Mesothelial cell of epicardium (in vitro differentiated cells): ENCODE results near the gene RBM8A. TPM values are rescaled to one million over a fixed set of nuclear protein-coding genes. Genes with fewer than 3 reads are reported as not detected.
A peak's percentile ranks its signal among the peaks of the same experiment; 100 is the strongest.

ENCODE experiments used
- DNase-seq, 2 experiments: peaks; one replicate each; pipeline ENCODE4 v3.0.0; 2021; ENCODE audit warnings: low spot score in 2 of 2; ENCODE audit not compliant: unreplicated experiment in 2 of 2
- H3K27ac Mint-ChIP-seq: 2 replicates; pipeline ENCODE4 v1.8.0; 2021; ENCODE audit warnings: mixed read lengths
- H3K27me3 Mint-ChIP-seq: 2 replicates; pipeline ENCODE4 v1.8.0; 2021; ENCODE audit warnings: low read depth, mixed read lengths
- H3K36me3 Mint-ChIP-seq: 2 replicates; pipeline ENCODE4 v1.8.0; 2021; ENCODE audit warnings: mixed read lengths
- H3K4me1 Mint-ChIP-seq: 2 replicates; pipeline ENCODE4 v1.8.0; 2021; ENCODE audit warnings: mixed read lengths
- H3K4me3 Mint-ChIP-seq: 2 replicates; pipeline ENCODE4 v1.8.0; 2021; ENCODE audit warnings: mild to moderate bottlenecking, moderate library complexity, mixed read lengths
- H3K9me3 Mint-ChIP-seq: 2 replicates; pipeline ENCODE4 v1.8.0; 2021; ENCODE audit warnings: mixed read lengths
- CTCF ChIP-seq: fragments of 200-600 bp; sonication (generic); IDR thresholded peaks from one replicate; pipeline ENCODE4 v1.5.0; 2021; ENCODE audit warnings: antibody characterized with exemption; ENCODE audit not compliant: unreplicated experiment
- total RNA-seq: library from RNA; stranded (reverse); gene quantifications from 3 replicates; pipeline ENCODE4 v1.2.1, GENCODE V29; 2021

The RBM8A gene
- total RNA-seq, 1 donor from 2014 or later: 148 TPM

GRCh38 chr1:145884675-145885074 is 42.6 kb downstream of the RBM8A start:
- Mint-ChIP-seq H3K27ac (no peak overlapping the region), H3K4me3 (peak overlapping the region; percentile 80), H3K36me3 (no peaks in the 10 kb centered on the region), H3K9me3 (no peaks in the 10 kb centered on the region), H3K27me3 (peaks cover 36% of the 10 kb centered on the region), H3K4me1 (peaks cover 15% of the 10 kb centered on the region)
- no peak for TF ChIP-seq CTCF
- DNase-seq: no peak

GRCh38 chr1:145879775-145880174 is 47.5 kb downstream of the RBM8A start:
- no peak for DNase-seq
- Mint-ChIP-seq H3K4me1 (peaks cover 14% of the 10 kb centered on the region), H3K9me3 (no peaks in the 10 kb centered on the region), H3K27ac (peak overlapping the region; percentile 37), H3K4me3 (no peak overlapping the region), H3K27me3 (peaks cover 36% of the 10 kb centered on the region), H3K36me3 (no peaks in the 10 kb centered on the region)
- no peak for TF ChIP-seq CTCF

- TF ChIP-seq CTCF: no peak
- Mint-ChIP-seq H3K9me3 (no peaks in the 10 kb centered on the region), H3K4me3 (no peak overlapping the region), H3K27me3 (peaks cover 28% of the 10 kb centered on the region), H3K4me1 (peaks cover 13% of the 10 kb centered on the region), H3K36me3 (no peaks in the 10 kb centered on the region), H3K27ac (no peak overlapping the region)
- no peak for DNase-seq
These were observed 48.6 kb downstream of the RBM8A start for GRCh38 chr1:145878724-145879123.

- DNase-seq: no peak
- no peak overlapping the region for H3K27ac Mint-ChIP-seq
- H3K9me3 Mint-ChIP-seq: no peaks in the 10 kb centered on the region
- TF ChIP-seq CTCF: no peak
- H3K4me1 Mint-ChIP-seq: peaks cover 14% of the 10 kb centered on the region
- H3K4me3 Mint-ChIP-seq: no peak overlapping the region
- H3K27me3 Mint-ChIP-seq: peaks cover 30% of the 10 kb centered on the region
- H3K36me3 Mint-ChIP-seq: no peaks in the 10 kb centered on the region
These were observed 49.3 kb downstream of the RBM8A start for GRCh38 chr1:145877923-145878486.

GRCh38 chr1:145874646-145875045 is 52.6 kb downstream of the RBM8A start:
- Mint-ChIP-seq H3K27ac (no peak overlapping the region), H3K9me3 (no peaks in the 10 kb centered on the region), H3K27me3 (peaks cover 45% of the 10 kb centered on the region), H3K36me3 (no peaks in the 10 kb centered on the region), H3K4me3 (no peak overlapping the region), H3K4me1 (peaks cover 20% of the 10 kb centered on the region)
- DNase-seq: no peak
- TF ChIP-seq CTCF: no peak
